Activated T-helper 9 cell treated with anti-CD3 and anti-CD28 coated beads, Interleukin-2, amount 50 U/mL, for 16 hours (primary cell): ENCODE data around the gene CLIP2.
A peak's percentile ranks its signal among the peaks of the same experiment; 100 is the strongest.
"Not testable (repeated sequence)": the region's sequence is repeated elsewhere in the genome, so short reads cannot be mapped to it uniquely, and the experiment has no call there.

Experiments
- DNase-seq: peaks from one replicate; pipeline ENCODE4 v3.0.0-alpha.2; 2020; ENCODE audit warnings: low read depth

CLIP2 gene

GRCh38 chr7:74372511-74373111, 83.4 kb downstream of the CLIP2 start:
- no peak for DNase-seq

GRCh38 chr7:74373536-74373935, 84.3 kb downstream of the CLIP2 start:
- DNase-seq = no peak

- no peak for DNase-seq
Observed at GRCh38 chr7:74375726-74376220, 86.6 kb downstream of the CLIP2 start.

GRCh38 chr7:74376256-74377036, 87.2 kb downstream of the CLIP2 start:
- DNase-seq = no peak

- no peak for DNase-seq
Observed at GRCh38 chr7:74379938-74380337, 90.7 kb downstream of the CLIP2 start.

- no peak for DNase-seq
Observed at GRCh38 chr7:74380720-74381119, 91.5 kb downstream of the CLIP2 start.

- not testable (repeated sequence) for DNase-seq
Observed at GRCh38 chr7:74384086-74384485, 94.9 kb downstream of the CLIP2 start.

GRCh38 chr7:74384854-74385253, 95.6 kb downstream of the CLIP2 start:
- not testable (repeated sequence) for DNase-seq

GRCh38 chr7:74387606-74388005, 98.4 kb downstream of the CLIP2 start:
- no peak for DNase-seq

- no peak for DNase-seq
Observed at GRCh38 chr7:74388880-74389415, 99.7 kb downstream of the CLIP2 start.

GRCh38 chr7:74393722-74394121, 104.5 kb downstream of the CLIP2 start:
- DNase-seq = not testable (repeated sequence)

GRCh38 chr7:74394601-74395000, 105.4 kb downstream of the CLIP2 start:
- DNase-seq = not testable (repeated sequence)

- no peak for DNase-seq
Observed at GRCh38 chr7:74395745-74396311, 106.6 kb downstream of the CLIP2 start.

GRCh38 chr7:74396993-74397392, 107.8 kb downstream of the CLIP2 start:
- no peak for DNase-seq

GRCh38 chr7:74398426-74398825, 109.2 kb downstream of the CLIP2 start:
- DNase-seq = no peak

- DNase-seq = no peak
Observed at GRCh38 chr7:74399006-74399405, 109.8 kb downstream of the CLIP2 start.

GRCh38 chr7:74400420-74401136, 111.4 kb downstream of the CLIP2 start:
- DNase-seq = no peak

GRCh38 chr7:74401137-74401859, 112.1 kb downstream of the CLIP2 start:
- peak; percentile 55 for DNase-seq

- not testable (repeated sequence) for DNase-seq
Observed at GRCh38 chr7:74402668-74403067, 113.5 kb downstream of the CLIP2 start.

- DNase-seq = no peak
Observed at GRCh38 chr7:74403521-74404387, 114.5 kb downstream of the CLIP2 start.

- no peak for DNase-seq
Observed at GRCh38 chr7:74404388-74404700, 115.1 kb downstream of the CLIP2 start.
